ENCODE results near the gene TBC1D9B. TPM values are rescaled to one million over a fixed set of nuclear protein-coding genes. Genes with fewer than 3 reads are reported as not detected.

Gene TBC1D9B
- total and polyA plus RNA-seq, 9 of the 15 experiments (the other 6 are each of a cell fraction or from before 2014, with no cell fraction given), result 2.9 to 59.1 (median 33.5) TPM

- no TSS peak for BruUV-seq (replicated peaks)
- Histone ChIP-seq H4K20me1 (replicated peaks; ENCODE audit: control insufficient read depth, insufficient read depth, low read length) (peaks cover 4% of the 10 kb centered on the region; the same call in 1 of the 2 replicates), H3K9me3 (replicated peaks; ENCODE audit: control insufficient read depth, insufficient read depth, low read depth, low read length) (no peaks in the 10 kb centered on the region), H3K27me3 (ENCODE audit: control insufficient read depth in 2 of 2, insufficient read depth in 2 of 2, low read length in 2 of 2) (no peaks in the 10 kb centered on the region), H3K9me1 (ENCODE audit: control insufficient read depth, insufficient read depth, low read length) (no peaks in the 10 kb centered on the region), H3K4me1 (replicated peaks in 1 of 2; ENCODE audit: control insufficient read depth in 2 of 2, insufficient read depth in 2 of 2, low read length in 2 of 2) (peaks cover 0 to 13% of the 10 kb centered on the region in 2 experiments; a peak in 3 of 5 replicates), H2AFZ (ENCODE audit: low read depth, low read length) (no peak overlapping the region), H3K9ac (ENCODE audit: insufficient read depth in 1 of 2, low read depth in 2 of 2, low read length in 2 of 2) (no peak overlapping the region), H3K79me2 (ENCODE audit: control insufficient read depth, insufficient read depth, low read length) (no peaks in the 10 kb centered on the region), H3K27ac (ENCODE audit: extremely low read depth, low read depth, low read length) (no peak overlapping the region), H3K36me3 (ENCODE audit: control insufficient read depth, insufficient read depth, low read length) (peaks cover 53% of the 10 kb centered on the region; the same call in 2 of the 3 replicates), H3K4me3 (no peak overlapping the region), H3K4me2 (ENCODE audit: insufficient read depth, low read length) (no peak overlapping the region)
- DNase-seq (ENCODE audit: extremely low read depth in 1 of 4, low spot score in 3 of 4) (no peak), FAIRE-seq (no peak), ATAC-seq (no peak)
- intact Hi-C loops (cut with micrococcal nuclease), result no loop called here
- ChIA-PET CTCF (ENCODE audit: low intra/inter-chr PET ratio) (no interaction called here), POLR2A (interaction anchor here (1.0 to 1.8 kb wide), 3 partner anchors 9 to 17 kb away, joined by 3 to 4 read pairs (median 4); no protein-coding TSS in a partner anchor)
- in situ Hi-C loops (cut with MboI), result no loop called here
- no peak for TF ChIP-seq CEBPG (CRISPR knock-in tag; IDR thresholded peaks at IDR 0.05)
- 0 out of 4 replicates have a peak, but pooled peaks of 1 of the 2 experiments have one; percentile 29 for TF ChIP-seq CEBPG (tag; conservative IDR thresholded peaks at IDR 0.05 in 1 of 2, IDR thresholded peaks at IDR 0.05 in 1 of 2)
- TF ChIP-seq, protein P1, sequence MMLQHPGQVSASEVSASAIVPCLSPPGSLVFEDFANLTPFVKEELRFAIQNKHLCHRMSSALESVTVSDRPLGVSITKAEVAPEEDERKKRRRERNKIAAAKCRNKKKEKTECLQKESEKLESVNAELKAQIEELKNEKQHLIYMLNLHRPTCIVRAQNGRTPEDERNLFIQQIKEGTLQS (IDR thresholded peaks at IDR 0.05), result peak; percentile 52
- TF ChIP-seq, protein P1 (CRISPR knock-in tag; conservative IDR thresholded peaks at IDR 0.05), result no peak
- 0 out of 2 replicates have a peak, but pooled peaks have one; percentile 26 for TF ChIP-seq RBFOX2 (IDR thresholded peaks at IDR 0.05; ENCODE audit: low read depth, low read length)
- TF ChIP-seq CEBPB (tag; IDR thresholded peaks at IDR 0.05), result 0 out of 2 replicates have a peak, but pooled peaks have one; percentile 13
- TF ChIP-seq POLR2AphosphoS2 (IDR thresholded peaks at IDR 0.05; ENCODE audit: low read length), result peak; percentile 75
- peak; percentile 75 for TF ChIP-seq POLR2G (IDR thresholded peaks at IDR 0.05; ENCODE audit: low read depth, low read length)
- TF ChIP-seq MIER1 (IDR thresholded peaks at IDR 0.05; ENCODE audit: low read depth), result no peak
- TF ChIP-seq, protein P2, sequence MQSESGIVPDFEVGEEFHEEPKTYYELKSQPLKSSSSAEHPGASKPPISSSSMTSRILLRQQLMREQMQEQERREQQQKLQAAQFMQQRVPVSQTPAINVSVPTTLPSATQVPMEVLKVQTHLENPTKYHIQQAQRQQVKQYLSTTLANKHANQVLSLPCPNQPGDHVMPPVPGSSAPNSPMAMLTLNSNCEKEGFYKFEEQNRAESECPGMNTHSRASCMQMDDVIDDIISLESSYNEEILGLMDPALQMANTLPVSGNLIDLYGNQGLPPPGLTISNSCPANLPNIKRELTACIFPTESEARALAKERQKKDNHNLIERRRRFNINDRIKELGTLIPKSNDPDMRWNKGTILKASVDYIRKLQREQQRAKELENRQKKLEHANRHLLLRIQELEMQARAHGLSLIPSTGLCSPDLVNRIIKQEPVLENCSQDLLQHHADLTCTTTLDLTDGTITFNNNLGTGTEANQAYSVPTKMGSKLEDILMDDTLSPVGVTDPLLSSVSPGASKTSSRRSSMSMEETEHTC (IDR thresholded peaks at IDR 0.05), result no peak
- WGBS (ENCODE audit: insufficient coverage, low coverage, missing lambda C conversion rate), result 79% methylated on average over 16 of the region's 16 CpGs
These were observed 68.1 kb downstream of the TBC1D9B start for GRCh38 chr5:179839328-179840256.

Data from K562 (cell line).